A549 (cell line): Measurements from ENCODE around the gene SLC26A9. TPM values are rescaled to one million over a fixed set of nuclear protein-coding genes. Genes with fewer than 3 reads are reported as not detected.
A peak's percentile ranks its signal among the peaks of the same experiment; 100 is the strongest.

ENCODE experiments used
- ATAC-seq, 2 experiments: fragments of 200-7000 bp in 1 of 2; fragments of >200 bp in 1 of 2; cut with Nextera tagmentation in 1 of 2; cut with Tn5 transposase in 1 of 2; 3 replicates each; pipeline versions ENCODE4 v1.8.0 to v1.9.1; 2018 to 2020; ENCODE audit warnings: mild to moderate bottlenecking in 1 of 2, moderate library complexity in 1 of 2
- CTCF ChIA-PET: fragments of 300-600 bp; sonication (Branson Sonifier 250); formaldehyde crosslinking; extraction: SDS; loops from one replicate; lab custom pipeline; 2021; ENCODE audit warnings: antibody characterized with exemption, inconsistent platforms; lab: Yijun Ruan, JAX
- POLR2A ChIA-PET: fragments of 350-600 bp; formaldehyde crosslinking; extraction: SDS; loops from one replicate; lab custom pipeline; 2021; ENCODE audit warnings: antibody characterized with exemption, inconsistent platforms; lab: Yijun Ruan, JAX
- DNase-seq, 2 experiments: peaks; one replicate each; pipeline versions ENCODE4 v3.0.0 to v3.0.0-alpha.2; 2011 to 2016; ENCODE audit warnings: low read depth in 1 of 2, low spot score in 1 of 2
- FAIRE-seq: peaks from 2 replicates; lab custom pipeline; 2011; peaks lifted over from hg19 to GRCh38; lab: Jason Lieb, UNC
- H3K27ac ChIP-seq, 2 experiments: fragments of >200 bp; sonication (Bioruptor Twin); formaldehyde crosslinking; 3 replicates each; pipeline ENCODE4 v1.5.1; 2016 to 2017
- H3K4me1 ChIP-seq: fragments of >200 bp; sonication (Bioruptor Twin); formaldehyde crosslinking; 3 replicates; pipeline ENCODE4 v1.6.1; 2016
- H3K4me2 ChIP-seq: fragments of >200 bp; sonication (Bioruptor Twin); formaldehyde crosslinking; 3 replicates; pipeline ENCODE4 v1.6.1; 2016
- H3K4me3 ChIP-seq: fragments of >200 bp; sonication (Bioruptor Twin); formaldehyde crosslinking; 3 replicates; pipeline ENCODE4 v1.5.1; 2016
- H3K9me3 ChIP-seq: fragments of >200 bp; sonication (Bioruptor Twin); formaldehyde crosslinking; 3 replicates; pipeline ENCODE4 v1.6.1; 2016
- BHLHE40 ChIP-seq: IDR thresholded peaks from 2 replicates; pipeline ENCODE4 v1.6.1; 2012; ENCODE audit warnings: low read depth, low read length, inconsistent platforms
- CBX2 ChIP-seq: fragments of 200-600 bp; sonication (generic); IDR thresholded peaks from 2 replicates; pipeline ENCODE4 v1.6.1; 2016; ENCODE audit warnings: low read depth, mild to moderate bottlenecking, borderline replicate concordance
- CHD2 ChIP-seq: fragments of 150-350 bp; IDR thresholded peaks from 2 replicates; pipeline ENCODE4 v1.6.1; 2014; ENCODE audit warnings: low read length; ENCODE audit not compliant: partially characterized antibody
- CHD4 ChIP-seq: fragments of 200-600 bp; sonication (generic); IDR thresholded peaks from 2 replicates; pipeline ENCODE4 v1.6.1; 2016; ENCODE audit warnings: antibody characterized with exemption, mild to moderate bottlenecking, borderline replicate concordance
- E2F6 ChIP-seq: IDR thresholded peaks from 2 replicates; pipeline ENCODE4 v1.6.1; 2012; ENCODE audit warnings: low read depth, borderline replicate concordance
- FOSL2 ChIP-seq, 2 experiments: fragments of 450-650 bp in 1 of 2; fragments of >200 bp in 1 of 2; sonication (Bioruptor Twin) in 1 of 2; formaldehyde crosslinking; IDR thresholded peaks; 2 replicates each; pipeline versions ENCODE4 v1.5.0 to v1.6.1; 2016 to 2020; ENCODE audit warnings: mild to moderate bottlenecking in 1 of 2, moderate library complexity in 1 of 2
- FOXS1 ChIP-seq: fragments of 250-450 bp; sonication (Bioruptor Pico); IDR thresholded peaks from 2 replicates; pipeline ENCODE4 v1.5.0; 2020; ENCODE audit warnings: mild to moderate bottlenecking, moderate library complexity
- GATA3 ChIP-seq: IDR thresholded peaks from 2 replicates; pipeline ENCODE4 v1.6.1; 2012; ENCODE audit warnings: borderline replicate concordance
- HDAC2 ChIP-seq: fragments of 200-600 bp; sonication (generic); IDR thresholded peaks from 2 replicates; pipeline ENCODE4 v1.6.1; 2016
- HOXB13 ChIP-seq: fragments of 250-450 bp; sonication (Bioruptor Pico); IDR thresholded peaks from 2 replicates; pipeline ENCODE4 v1.5.0; 2020; ENCODE audit warnings: low read depth, mild to moderate bottlenecking, moderate library complexity
- JUN ChIP-seq, 2 experiments: fragments of >200 bp; sonication (Bioruptor Twin); formaldehyde crosslinking; IDR thresholded peaks; 2 replicates in 1 of 2; 3 replicates in 1 of 2; pipeline ENCODE4 v1.6.1; 2016 to 2017
- KDM5A ChIP-seq: fragments of 200-600 bp; sonication (generic); IDR thresholded peaks from 2 replicates; pipeline ENCODE4 v1.6.1; 2016; ENCODE audit warnings: antibody characterized with exemption, mild to moderate bottlenecking
- MAFK ChIP-seq: fragments of 450-650 bp; IDR thresholded peaks from 2 replicates; pipeline ENCODE4 v1.6.1; 2014; ENCODE audit not compliant: partially characterized antibody
- MYC ChIP-seq: IDR thresholded peaks from 2 replicates; pipeline ENCODE4 v1.6.1; 2012; ENCODE audit warnings: mild to moderate bottlenecking, inconsistent platforms, low read length, improper control_type of control experiment, borderline replicate concordance
- NR3C1 ChIP-seq: fragments of >200 bp; sonication (Bioruptor Twin); formaldehyde crosslinking; IDR thresholded peaks from 3 replicates; pipeline ENCODE4 v1.6.1; 2017
- POLR2A ChIP-seq: IDR thresholded peaks from 2 replicates; pipeline ENCODE4 v1.6.1; 2012; ENCODE audit warnings: mild to moderate bottlenecking, low read length
- SREBF2 ChIP-seq: fragments of 450-650 bp; IDR thresholded peaks from 2 replicates; pipeline ENCODE4 v1.6.1; 2014; ENCODE audit warnings: mild to moderate bottlenecking, moderate library complexity
- ZSCAN20 ChIP-seq: fragments of 250-450 bp; sonication (Bioruptor Pico); IDR thresholded peaks from 2 replicates; pipeline ENCODE4 v1.8.0; 2022; ENCODE audit warnings: mild to moderate bottlenecking, moderate library complexity
- WGBS: methylation state at CpG from one replicate; pipeline ENCODE4 v1.1.6; 2017; ENCODE audit errors: missing lambda C conversion rate; 5-methylcytosine and 5-hydroxymethylcytosine counted together
- polyA plus RNA-seq, 4 experiments: library from polyadenylated mRNA; depleted of rRNA in 3 of 4; stranded (reverse); fragments of >200 nt; fragmentation: RNase III in 1 of 4; extraction: RNeasy Plus Mini Kit Qiagen cat#74134 plus additional on column Dnase treatment in 1 of 4; gene quantifications; 2 replicates in 3 of 4; 3 replicates in 1 of 4; pipeline ENCODE4 v1.2.3, GENCODE V29; 2011 to 2017
- TF ChIP-seq, protein P1 (sequence below): fragments of 150-350 bp; IDR thresholded peaks from 2 replicates; pipeline ENCODE4 v1.6.1; 2014; ENCODE audit warnings: low read depth, mild to moderate bottlenecking, low read length
- TF ChIP-seq, protein P2 (sequence below): fragments of 200-600 bp; sonication (generic); IDR thresholded peaks from 2 replicates; pipeline ENCODE4 v1.6.1; 2016; ENCODE audit warnings: antibody characterized with exemption, mild to moderate bottlenecking, moderate library complexity
- TF ChIP-seq, protein P3 (sequence below): fragments of 250-450 bp; sonication (Bioruptor Pico); IDR thresholded peaks from 2 replicates; pipeline ENCODE4 v1.5.0; 2021; ENCODE audit warnings: mild to moderate bottlenecking, moderate library complexity, borderline replicate concordance
- TF ChIP-seq, protein P4 (sequence below): IDR thresholded peaks from 2 replicates; pipeline ENCODE4 v1.6.1; 2012

The SLC26A9 gene
- polyA plus RNA-seq, 2 of the 4 experiments (the other 2 are of a cell fraction), result 0.18 to 0.98 TPM

- H3K4me1 ChIP-seq, result peaks cover 21% of the 10 kb centered on the region
- FAIRE-seq (no peak), DNase-seq (no peak), ATAC-seq (no peak)
- POLR2A ChIA-PET, result no interaction called here
- H3K4me3 ChIP-seq, result no peak overlapping the region
- no peaks in the 10 kb centered on the region for H3K9me3 ChIP-seq
- CTCF ChIA-PET, result interaction anchor here (0.7 to 23.3 kb wide), 5 partner anchors 8 to 135 kb away, joined by 3 to 822 read pairs (median 5); no protein-coding TSS in a partner anchor
- peak overlapping the region; percentile 46; the same call in 1 of the 3 replicates for H3K4me2 ChIP-seq
- TF ChIP-seq, protein P1, sequence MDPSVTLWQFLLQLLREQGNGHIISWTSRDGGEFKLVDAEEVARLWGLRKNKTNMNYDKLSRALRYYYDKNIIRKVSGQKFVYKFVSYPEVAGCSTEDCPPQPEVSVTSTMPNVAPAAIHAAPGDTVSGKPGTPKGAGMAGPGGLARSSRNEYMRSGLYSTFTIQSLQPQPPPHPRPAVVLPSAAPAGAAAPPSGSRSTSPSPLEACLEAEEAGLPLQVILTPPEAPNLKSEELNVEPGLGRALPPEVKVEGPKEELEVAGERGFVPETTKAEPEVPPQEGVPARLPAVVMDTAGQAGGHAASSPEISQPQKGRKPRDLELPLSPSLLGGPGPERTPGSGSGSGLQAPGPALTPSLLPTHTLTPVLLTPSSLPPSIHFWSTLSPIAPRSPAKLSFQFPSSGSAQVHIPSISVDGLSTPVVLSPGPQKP, result no peak
- TF ChIP-seq, protein P2, sequence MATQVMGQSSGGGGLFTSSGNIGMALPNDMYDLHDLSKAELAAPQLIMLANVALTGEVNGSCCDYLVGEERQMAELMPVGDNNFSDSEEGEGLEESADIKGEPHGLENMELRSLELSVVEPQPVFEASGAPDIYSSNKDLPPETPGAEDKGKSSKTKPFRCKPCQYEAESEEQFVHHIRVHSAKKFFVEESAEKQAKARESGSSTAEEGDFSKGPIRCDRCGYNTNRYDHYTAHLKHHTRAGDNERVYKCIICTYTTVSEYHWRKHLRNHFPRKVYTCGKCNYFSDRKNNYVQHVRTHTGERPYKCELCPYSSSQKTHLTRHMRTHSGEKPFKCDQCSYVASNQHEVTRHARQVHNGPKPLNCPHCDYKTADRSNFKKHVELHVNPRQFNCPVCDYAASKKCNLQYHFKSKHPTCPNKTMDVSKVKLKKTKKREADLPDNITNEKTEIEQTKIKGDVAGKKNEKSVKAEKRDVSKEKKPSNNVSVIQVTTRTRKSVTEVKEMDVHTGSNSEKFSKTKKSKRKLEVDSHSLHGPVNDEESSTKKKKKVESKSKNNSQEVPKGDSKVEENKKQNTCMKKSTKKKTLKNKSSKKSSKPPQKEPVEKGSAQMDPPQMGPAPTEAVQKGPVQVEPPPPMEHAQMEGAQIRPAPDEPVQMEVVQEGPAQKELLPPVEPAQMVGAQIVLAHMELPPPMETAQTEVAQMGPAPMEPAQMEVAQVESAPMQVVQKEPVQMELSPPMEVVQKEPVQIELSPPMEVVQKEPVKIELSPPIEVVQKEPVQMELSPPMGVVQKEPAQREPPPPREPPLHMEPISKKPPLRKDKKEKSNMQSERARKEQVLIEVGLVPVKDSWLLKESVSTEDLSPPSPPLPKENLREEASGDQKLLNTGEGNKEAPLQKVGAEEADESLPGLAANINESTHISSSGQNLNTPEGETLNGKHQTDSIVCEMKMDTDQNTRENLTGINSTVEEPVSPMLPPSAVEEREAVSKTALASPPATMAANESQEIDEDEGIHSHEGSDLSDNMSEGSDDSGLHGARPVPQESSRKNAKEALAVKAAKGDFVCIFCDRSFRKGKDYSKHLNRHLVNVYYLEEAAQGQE, result no peak
- no peak for TF ChIP-seq JUN (IDR thresholded peaks at IDR 0.05)
- no peak for TF ChIP-seq KDM5A
- no peak for TF ChIP-seq POLR2A
- no peak for TF ChIP-seq E2F6
- TF ChIP-seq HDAC2, result no peak
- TF ChIP-seq MYC, result no peak
- WGBS, result 88% methylated on average over 8 of the region's 8 CpGs
- peak overlapping the region; percentile 8 to 73; a peak in 4 of 6 replicates for H3K27ac ChIP-seq
Measured at GRCh38 chr1:205926636-205927035, 16.6 kb downstream of the SLC26A9 start.

DNA sequence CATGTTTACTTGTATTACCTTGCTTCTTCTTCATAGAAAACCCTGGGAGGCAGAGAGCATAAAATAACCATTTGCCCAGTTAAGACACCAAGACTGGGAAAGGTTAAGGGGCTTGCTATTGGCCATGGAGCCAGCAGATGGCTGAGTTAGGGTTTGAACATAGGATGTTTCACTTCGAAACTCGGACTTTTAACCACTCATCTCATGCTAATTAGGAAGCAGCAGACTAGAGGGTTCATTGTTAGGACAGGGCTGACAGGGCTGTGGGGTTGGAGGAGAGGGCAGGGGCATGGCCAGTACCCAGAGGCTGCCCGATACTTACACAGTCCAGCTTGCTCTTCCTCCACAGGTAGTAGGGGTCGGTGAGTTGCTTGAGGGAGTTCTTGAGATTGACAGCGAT lies 17.0 kb downstream of the SLC26A9 start:
- POLR2A ChIA-PET, result no interaction called here

More for the DNA sequence above, 17.0 kb downstream of the SLC26A9 start:
- DNase-seq (no peak), FAIRE-seq (no peak), ATAC-seq (peak; percentile 27; a peak in 4 of 6 replicates)
- Histone ChIP-seq H3K4me1 (peaks cover 21% of the 10 kb centered on the region), H3K4me3 (no peak overlapping the region), H3K27ac (peak overlapping the region; percentile 8 to 73; a peak in 4 of 6 replicates), H3K9me3 (no peaks in the 10 kb centered on the region), H3K4me2 (peak overlapping the region; percentile 46)
- TF ChIP-seq CHD2, result no peak
- TF ChIP-seq KDM5A, result no peak
- TF ChIP-seq HOXB13 (CRISPR knock-in tag), result no peak
- no peak for TF ChIP-seq FOSL2 (IDR thresholded peaks at IDR 0.05)
- TF ChIP-seq FOSL2 (CRISPR knock-in tag; IDR thresholded peaks at IDR 0.05), result no peak
- TF ChIP-seq BHLHE40, result no peak
- TF ChIP-seq E2F6, result no peak
- TF ChIP-seq GATA3, result no peak
- TF ChIP-seq FOXS1 (CRISPR knock-in tag), result no peak
- no peak for TF ChIP-seq JUN (IDR thresholded peaks at IDR 0.05)
- TF ChIP-seq POLR2A, result no peak
- TF ChIP-seq ZSCAN20 (CRISPR knock-in tag), result no peak
- no peak for TF ChIP-seq MAFK
- TF ChIP-seq, protein P3, sequence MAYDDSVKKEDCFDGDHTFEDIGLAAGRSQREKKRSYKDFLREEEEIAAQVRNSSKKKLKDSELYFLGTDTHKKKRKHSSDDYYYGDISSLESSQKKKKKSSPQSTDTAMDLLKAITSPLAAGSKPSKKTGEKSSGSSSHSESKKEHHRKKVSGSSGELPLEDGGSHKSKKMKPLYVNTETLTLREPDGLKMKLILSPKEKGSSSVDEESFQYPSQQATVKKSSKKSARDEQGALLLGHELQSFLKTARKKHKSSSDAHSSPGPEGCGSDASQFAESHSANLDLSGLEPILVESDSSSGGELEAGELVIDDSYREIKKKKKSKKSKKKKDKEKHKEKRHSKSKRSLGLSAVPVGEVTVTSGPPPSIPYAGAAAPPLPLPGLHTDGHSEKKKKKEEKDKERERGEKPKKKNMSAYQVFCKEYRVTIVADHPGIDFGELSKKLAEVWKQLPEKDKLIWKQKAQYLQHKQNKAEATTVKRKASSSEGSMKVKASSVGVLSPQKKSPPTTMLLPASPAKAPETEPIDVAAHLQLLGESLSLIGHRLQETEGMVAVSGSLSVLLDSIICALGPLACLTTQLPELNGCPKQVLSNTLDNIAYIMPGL, result no peak
- TF ChIP-seq CBX2, result no peak
- TF ChIP-seq, protein P4, sequence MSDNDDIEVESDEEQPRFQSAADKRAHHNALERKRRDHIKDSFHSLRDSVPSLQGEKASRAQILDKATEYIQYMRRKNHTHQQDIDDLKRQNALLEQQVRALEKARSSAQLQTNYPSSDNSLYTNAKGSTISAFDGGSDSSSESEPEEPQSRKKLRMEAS, result no peak
- TF ChIP-seq SREBF2, result no peak
- TF ChIP-seq NR3C1, result no peak
- TF ChIP-seq CHD4, result no peak
- CTCF ChIA-PET, result interaction anchor here (1.5 to 23.3 kb wide), 3 partner anchors 7 to 55 kb away, joined by 5 to 822 read pairs (median 7); no protein-coding TSS in a partner anchor
- WGBS, result 89% methylated on average over 5 of the region's 5 CpGs
